ENCODE data around the gene GAK.
"Not testable (repeated sequence)": the region's sequence is repeated elsewhere in the genome, so short reads cannot be mapped to it uniquely, and the experiment has no call there.

GAK gene

DNA sequence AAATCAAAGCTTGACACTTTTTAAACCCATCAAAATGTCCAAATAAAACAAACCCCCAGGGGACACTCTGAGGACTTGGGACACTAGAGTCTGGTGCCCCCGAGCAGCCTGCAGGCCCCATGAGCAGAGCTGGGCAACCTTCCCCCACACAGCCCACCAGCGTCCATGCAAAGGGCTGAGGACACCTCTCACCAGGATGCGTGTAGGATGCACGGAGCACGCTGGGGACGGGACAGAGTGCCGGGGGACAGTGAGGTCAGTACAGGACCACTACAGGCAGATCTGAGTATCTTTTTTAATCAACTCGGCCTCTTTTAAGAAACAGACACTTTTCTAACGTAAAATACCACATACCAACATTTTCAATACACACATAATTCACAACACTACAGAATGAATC, 6.9 kb downstream of the GAK start:
- no peak for DNase-seq

DNA sequence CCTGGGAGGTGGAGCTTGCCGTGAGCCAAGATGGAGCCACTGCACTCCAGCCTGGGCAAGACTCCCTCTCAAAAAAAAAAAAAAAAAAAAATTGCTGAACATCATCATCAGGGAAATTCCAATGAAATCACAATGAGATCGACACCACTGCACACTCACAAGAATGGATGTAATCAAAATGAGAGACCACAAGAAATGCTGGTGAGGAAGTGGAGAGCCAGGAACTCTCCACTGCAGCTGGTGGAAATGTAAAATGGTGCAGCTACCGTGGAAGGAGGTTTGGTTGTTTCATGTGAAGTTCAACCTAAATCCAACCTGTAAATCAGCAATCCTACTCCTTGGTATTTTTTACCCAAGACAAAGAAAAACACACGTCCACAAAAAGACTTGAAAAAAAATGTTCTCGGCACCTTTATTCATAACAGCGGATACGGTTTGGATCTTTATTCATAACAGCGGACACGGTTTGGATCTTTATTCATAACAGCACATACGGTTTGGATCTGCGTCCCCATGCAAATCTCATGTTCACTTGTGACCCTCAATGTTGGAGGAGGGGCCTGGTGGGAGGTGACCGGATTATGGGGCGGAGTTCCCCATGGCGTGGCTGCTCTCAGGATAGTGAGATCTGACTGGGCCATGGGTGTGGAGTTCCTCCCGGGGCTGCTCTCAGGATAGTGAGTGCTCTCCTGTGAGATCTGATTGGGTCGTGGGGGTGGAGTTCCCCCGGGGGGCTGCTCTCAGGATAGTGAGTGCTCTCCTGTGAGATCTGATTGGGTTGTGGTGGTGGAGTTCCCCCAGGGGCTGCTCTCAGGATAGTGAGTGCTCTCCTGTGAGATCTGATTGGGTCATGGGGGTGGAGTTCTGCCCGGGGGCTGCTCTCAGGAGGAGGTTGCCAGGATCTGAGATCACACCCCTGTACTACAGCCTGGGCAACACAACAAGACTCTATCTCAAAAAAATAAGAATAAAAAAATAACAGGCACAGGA, 7.7 kb downstream of the GAK start:
- no peak for DNase-seq

DNA sequence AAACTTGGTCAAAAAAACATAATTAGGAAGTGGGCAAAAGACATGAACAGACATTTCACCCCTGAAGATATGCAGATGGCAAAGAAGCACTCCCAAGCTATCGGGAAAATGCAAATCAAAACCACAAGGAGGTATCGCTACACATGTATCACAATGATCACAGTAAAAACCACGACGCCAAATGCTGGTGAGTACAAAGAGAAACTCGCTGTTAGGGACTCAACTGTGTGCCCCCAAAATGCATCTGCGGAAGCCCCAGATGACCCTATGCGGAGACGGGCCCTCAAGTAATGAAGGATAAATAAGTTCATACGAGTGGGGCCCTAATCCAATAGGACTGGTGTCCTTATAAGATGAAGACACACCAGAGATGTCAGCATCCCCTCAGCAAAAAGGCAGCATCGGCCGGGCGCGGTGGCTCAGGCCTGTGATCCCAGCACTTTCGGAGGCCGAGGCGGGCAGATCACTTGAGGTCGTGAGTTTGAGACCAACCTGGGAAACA, 10.2 kb downstream of the GAK start:
- DNase-seq: no peak

GRCh38 chr4:919004-919680, 13.0 kb downstream of the GAK start:
- not testable (repeated sequence) for DNase-seq

- DNase-seq: not testable (repeated sequence)
Observed at GRCh38 chr4:918591-918990, 13.5 kb downstream of the GAK start.

- DNase-seq: no peak
Observed at GRCh38 chr4:917992-918391, 14.1 kb downstream of the GAK start.

DNA sequence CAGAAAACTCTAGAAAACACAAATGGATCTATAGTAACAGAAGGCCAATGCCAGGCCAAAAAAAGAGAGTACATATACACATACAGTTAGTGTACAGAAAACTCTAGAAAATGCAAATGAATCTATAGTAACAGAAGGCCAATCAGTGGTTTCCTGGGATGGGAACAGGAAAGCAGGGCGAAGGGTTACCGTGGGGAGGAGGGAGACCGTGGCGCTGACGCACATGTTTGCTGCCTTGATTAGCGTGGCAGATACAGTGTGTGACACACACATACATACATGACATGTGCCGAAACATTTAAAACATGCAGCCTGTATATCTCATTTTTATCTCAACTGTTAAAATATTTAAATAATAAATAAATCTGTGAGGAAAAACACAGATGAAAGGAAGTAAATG, 14.7 kb downstream of the GAK start:
- no peak for DNase-seq

GRCh38 chr4:915595-915994, 16.5 kb downstream of the GAK start:
- DNase-seq: no peak

DNA sequence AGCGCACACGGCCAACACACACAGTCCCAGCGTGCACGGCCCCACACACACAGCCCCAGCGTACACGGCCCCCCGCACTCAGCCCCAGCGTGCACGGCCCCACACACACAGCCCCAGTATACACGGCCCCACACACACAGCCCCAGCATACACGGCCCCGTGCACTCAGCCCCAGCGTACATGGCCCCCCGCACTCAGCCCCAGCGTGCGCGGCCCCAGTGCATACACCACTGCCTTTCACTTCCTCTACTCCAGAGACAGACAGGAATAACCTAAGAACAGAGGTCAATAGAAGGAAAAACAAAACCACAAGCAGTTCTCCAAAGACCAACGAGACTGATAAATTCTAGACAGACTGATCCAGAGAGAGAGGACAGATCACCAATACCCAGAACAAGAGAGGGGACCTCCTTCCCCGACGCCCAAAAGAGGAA, 17.1 kb downstream of the GAK start:
- DNase-seq: no peak

DNA sequence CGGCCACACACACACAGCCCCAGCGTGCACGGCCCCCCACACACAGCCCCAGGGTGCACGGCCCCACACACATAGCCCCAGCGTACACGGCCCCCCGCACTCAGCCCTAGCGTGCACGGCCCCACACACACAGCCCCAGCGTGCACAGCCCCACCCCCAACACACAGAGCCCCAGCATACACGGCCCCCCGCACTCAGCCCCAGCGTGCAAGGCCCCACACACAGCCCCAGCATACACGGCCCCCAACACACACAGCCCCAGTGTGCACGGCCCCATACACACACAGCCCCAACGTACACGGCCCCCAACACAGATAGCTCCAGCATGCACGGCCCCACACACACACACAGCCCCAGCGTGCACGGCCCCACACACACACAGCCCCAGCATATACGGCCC, 17.6 kb downstream of the GAK start:
- DNase-seq: no peak

GRCh38 chr4:913280-913618, 18.9 kb downstream of the GAK start:
- no peak for DNase-seq

DNA sequence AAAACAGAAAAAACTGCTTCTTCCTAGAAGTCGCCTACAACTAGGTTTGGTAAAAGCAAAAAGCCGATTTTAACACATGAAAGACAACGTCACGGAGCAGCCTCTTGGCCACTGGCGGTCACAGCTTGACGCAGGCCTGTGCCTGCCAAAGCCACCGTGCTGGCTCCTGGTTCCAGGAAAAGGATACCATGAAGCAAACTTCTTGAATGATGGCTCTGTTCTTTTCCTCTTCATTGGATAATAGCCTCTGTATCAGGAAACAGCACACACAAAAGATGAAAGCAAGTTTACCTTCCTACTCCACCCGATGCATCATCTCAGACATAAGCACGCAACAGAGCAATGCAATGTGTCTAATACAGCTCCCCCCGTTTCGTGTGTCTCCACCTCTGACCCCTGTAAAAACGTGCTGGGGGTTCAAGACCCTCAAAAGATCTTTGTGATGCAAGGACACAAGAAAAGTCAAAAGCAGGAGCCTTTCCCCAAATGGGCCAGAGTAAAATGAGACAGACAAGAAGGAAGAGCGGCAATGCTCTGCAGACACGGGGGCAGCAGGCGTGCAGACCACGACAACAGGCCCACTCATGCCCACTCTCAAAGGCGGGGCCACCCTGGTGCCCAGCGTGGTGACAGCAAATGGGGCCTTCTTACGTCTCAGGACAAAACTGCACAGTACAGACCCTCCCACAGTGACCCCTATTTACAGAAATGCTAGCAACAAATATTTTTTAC, 19.4 kb downstream of the GAK start:
- DNase-seq: no peak

GRCh38 chr4:911871-912490, 20.1 kb downstream of the GAK start:
- DNase-seq: no peak

DNA sequence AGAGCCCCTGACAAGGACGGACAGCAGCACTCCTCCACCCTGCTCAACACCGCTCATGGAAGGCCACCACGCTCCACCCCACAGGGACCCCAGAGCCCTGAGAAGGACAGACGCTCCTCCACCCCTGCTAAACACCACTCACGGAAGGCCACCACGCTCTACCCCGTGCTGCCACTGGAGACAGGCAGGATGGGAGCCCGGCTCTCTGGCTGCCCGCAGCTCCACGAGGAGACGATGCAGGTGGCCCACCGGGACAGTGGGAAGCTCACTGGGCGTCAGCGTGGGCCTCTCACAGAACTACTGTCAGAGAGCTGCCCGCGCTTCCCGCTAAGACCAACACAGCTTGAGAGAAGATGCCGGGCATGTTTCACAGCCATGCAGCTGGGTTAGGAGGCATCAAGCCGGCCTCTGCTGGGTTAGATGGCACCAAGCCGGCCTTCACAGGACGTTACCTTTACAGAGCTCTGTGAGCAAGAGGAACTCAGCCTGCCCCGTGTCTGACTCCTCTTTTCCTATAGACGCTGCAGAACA, 20.8 kb downstream of the GAK start:
- DNase-seq: no peak

GRCh38 chr4:910366-911091, 21.6 kb downstream of the GAK start:
- DNase-seq: no peak

DNA sequence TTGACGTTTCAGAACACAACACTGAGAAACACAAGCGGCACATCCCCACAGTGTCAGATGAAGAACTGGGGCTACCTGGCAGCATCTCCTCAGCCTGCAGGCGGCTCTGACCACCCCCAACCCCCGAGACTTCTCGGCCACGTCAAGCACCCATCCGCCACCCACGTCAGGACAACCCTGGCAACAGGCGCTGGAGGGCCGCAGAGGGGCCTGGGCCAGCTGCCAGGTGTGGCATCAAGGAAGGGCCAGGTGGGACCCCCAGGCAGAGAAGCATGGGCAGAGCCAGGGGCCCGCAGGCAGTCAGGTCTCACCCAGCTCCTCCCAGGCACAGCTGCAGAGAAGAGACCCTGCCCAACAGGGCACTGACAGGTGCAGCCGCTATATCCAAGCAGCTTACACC, 22.3 kb downstream of the GAK start:
- DNase-seq: no peak

GRCh38 chr4:909131-909571, 23.0 kb downstream of the GAK start:
- no peak for DNase-seq

GRCh38 chr4:907691-908425, 24.3 kb downstream of the GAK start:
- no peak for DNase-seq

- no peak for DNase-seq
Observed at GRCh38 chr4:907103-907400, 25.1 kb downstream of the GAK start.

DNA sequence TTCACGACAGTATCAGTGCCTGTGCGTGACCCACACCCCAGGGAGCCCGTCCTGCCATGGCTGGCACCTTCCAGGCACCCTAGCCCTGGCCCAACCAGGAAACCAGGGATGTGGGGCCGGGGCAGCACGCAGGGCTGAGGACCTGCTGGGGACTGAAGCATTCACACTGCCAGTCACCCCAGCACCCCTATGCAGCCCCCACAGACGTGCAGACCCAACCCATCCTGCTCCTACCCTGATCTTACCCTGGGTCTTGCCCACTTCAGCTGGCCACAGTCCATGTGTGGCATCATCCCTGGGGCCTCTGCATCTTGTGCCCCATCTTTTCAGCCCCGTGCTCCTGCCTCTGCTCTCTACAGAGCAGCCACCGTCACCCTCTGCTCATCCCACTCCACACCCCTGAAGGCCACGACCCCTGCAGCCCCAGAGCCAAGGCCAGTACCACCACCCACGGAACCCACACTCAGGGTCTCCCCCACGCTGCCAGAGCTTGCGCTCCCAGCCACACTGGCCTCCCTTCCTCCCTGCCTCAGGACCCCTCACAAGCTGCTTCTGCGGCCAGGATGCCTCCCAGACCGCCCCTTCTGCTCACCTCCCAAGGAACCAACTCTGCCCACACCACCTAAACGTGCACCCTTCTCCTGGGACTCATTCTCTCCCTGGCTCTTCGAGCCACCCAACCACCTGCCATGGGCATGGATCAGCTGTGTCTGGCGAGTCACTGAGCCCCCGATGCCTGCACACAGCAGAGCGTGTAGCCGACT, 25.6 kb downstream of the GAK start:
- DNase-seq: no peak

All from NCI-H2171 treated with DMSO at 0.1 percent for 48 hours (cell line).